ENCODE results near the gene ADAT3. TPM values are rescaled to one million over a fixed set of nuclear protein-coding genes. Genes with fewer than 3 reads are reported as not detected.

Gene ADAT3
- polyA plus RNA-seq, 1 of the 3 experiments (the other 2 are of a cell fraction) = 2.8 TPM

- ChIA-PET POLR2A (no interaction called here), CTCF (no interaction called here)
- no peaks in the 10 kb centered on the region; a peak in 1 of 4 replicates for H3K4me1 ChIP-seq (ENCODE audit: control insufficient read depth in 1 of 2, insufficient read depth in 2 of 2, low read depth in 1 of 2, low read length in 1 of 2)
- no peak overlapping the region for H3K4me3 ChIP-seq (ENCODE audit: low read depth in 2 of 2, low read length in 1 of 2)
- H3K9me2 ChIP-seq = no peaks in the 10 kb centered on the region
- H3K36me3 ChIP-seq (replicated peaks in 1 of 2; ENCODE audit: control insufficient read depth in 1 of 2, insufficient read depth in 2 of 2, low read length in 1 of 2) = no peaks in the 10 kb centered on the region
- no peak overlapping the region for H3K27ac ChIP-seq (ENCODE audit: low read depth in 2 of 2, low read length in 1 of 2)
- H3K4me2 ChIP-seq = no peak overlapping the region
- no peaks in the 10 kb centered on the region for H3K27me3 ChIP-seq (ENCODE audit: insufficient read depth)
- WGBS (ENCODE audit: low lambda C conversion rate) = 97% methylated on average over 27 of the region's 32 CpGs
- TF ChIP-seq POLR2AphosphoS5 (IDR thresholded peaks at IDR 0.05; ENCODE audit: low read depth, low read length) = no peak
- TF ChIP-seq ZBTB33 (IDR thresholded peaks at IDR 0.05; ENCODE audit: borderline replicate concordance, low read depth) = no peak
- no peak for TF ChIP-seq FOXM1 (IDR thresholded peaks at IDR 0.05; ENCODE audit: low read depth)
- no peak for TF ChIP-seq GATA2 (CRISPR knock-in tag; IDR thresholded peaks at IDR 0.05)
- no peak for TF ChIP-seq TEAD4 (IDR thresholded peaks at IDR 0.05; ENCODE audit: borderline replicate concordance, insufficient read depth)
- no peak for TF ChIP-seq RXRA (IDR thresholded peaks at IDR 0.05; ENCODE audit: borderline replicate concordance, low read depth)
- TF ChIP-seq, protein P1, sequence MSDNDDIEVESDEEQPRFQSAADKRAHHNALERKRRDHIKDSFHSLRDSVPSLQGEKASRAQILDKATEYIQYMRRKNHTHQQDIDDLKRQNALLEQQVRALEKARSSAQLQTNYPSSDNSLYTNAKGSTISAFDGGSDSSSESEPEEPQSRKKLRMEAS (IDR thresholded peaks at IDR 0.05; ENCODE audit: low read depth) = no peak
- no peak for TF ChIP-seq REST (IDR thresholded peaks at IDR 0.05; ENCODE audit: low read depth, low read length)
- no peak for TF ChIP-seq CHD2 (IDR thresholded peaks at IDR 0.05; ENCODE audit: low read length, partially characterized antibody)
- TF ChIP-seq NFIC (IDR thresholded peaks at IDR 0.05; ENCODE audit: borderline replicate concordance) = no peak
- TF ChIP-seq YY1 (IDR thresholded peaks at IDR 0.05; ENCODE audit: low read depth) = no peak
- TF ChIP-seq RFX5 (IDR thresholded peaks at IDR 0.05; ENCODE audit: low read length) = no peak
- TF ChIP-seq TAF1 (IDR thresholded peaks at IDR 0.05; ENCODE audit: borderline replicate concordance, low read depth, low read length) = no peak
- no peak for TF ChIP-seq ELF1 (IDR thresholded peaks at IDR 0.05)
- TF ChIP-seq EZH2phosphoT487 (IDR thresholded peaks at IDR 0.05; ENCODE audit: borderline replicate concordance, low read depth) = no peak
- no peak for TF ChIP-seq IRF3 (IDR thresholded peaks at IDR 0.05; ENCODE audit: low read depth, low read length)
- no peak for TF ChIP-seq SMC3 (IDR thresholded peaks at IDR 0.05; ENCODE audit: low read depth, low read length)
- TF ChIP-seq JUND (IDR thresholded peaks at IDR 0.05) = no peak
- TF ChIP-seq, protein P2, sequence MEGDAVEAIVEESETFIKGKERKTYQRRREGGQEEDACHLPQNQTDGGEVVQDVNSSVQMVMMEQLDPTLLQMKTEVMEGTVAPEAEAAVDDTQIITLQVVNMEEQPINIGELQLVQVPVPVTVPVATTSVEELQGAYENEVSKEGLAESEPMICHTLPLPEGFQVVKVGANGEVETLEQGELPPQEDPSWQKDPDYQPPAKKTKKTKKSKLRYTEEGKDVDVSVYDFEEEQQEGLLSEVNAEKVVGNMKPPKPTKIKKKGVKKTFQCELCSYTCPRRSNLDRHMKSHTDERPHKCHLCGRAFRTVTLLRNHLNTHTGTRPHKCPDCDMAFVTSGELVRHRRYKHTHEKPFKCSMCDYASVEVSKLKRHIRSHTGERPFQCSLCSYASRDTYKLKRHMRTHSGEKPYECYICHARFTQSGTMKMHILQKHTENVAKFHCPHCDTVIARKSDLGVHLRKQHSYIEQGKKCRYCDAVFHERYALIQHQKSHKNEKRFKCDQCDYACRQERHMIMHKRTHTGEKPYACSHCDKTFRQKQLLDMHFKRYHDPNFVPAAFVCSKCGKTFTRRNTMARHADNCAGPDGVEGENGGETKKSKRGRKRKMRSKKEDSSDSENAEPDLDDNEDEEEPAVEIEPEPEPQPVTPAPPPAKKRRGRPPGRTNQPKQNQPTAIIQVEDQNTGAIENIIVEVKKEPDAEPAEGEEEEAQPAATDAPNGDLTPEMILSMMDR (IDR thresholded peaks at IDR 0.05) = no peak
- no peaks in the 10 kb centered on the region for H3F3A ChIP-seq (replicated peaks; ENCODE audit: insufficient read depth)
- no peak for DNase-seq
- H4K20me1 ChIP-seq (ENCODE audit: insufficient read depth) = peaks cover 50% of the 10 kb centered on the region
- H3K79me2 ChIP-seq (ENCODE audit: insufficient read depth) = peaks cover 82% of the 10 kb centered on the region
- H2AFZ ChIP-seq (ENCODE audit: low read depth) = no peak overlapping the region
- H3K9me3 ChIP-seq = no peaks in the 10 kb centered on the region
- H3K9ac ChIP-seq = no peak overlapping the region
Measured at GRCh38 chr19:1959928-1960589, 54.9 kb downstream of the ADAT3 start.
